Measurements from ENCODE around the gene GAPDH. TPM values are rescaled to one million over a fixed set of nuclear protein-coding genes. Genes with fewer than 3 reads are reported as not detected.

The GAPDH gene
- total and polyA plus RNA-seq, 10 of the 15 experiments (the other 5 are each of a cell fraction or from before 2014, with no cell fraction given), result 5,606 to 14,240 (median 9,400) TPM

DNA sequence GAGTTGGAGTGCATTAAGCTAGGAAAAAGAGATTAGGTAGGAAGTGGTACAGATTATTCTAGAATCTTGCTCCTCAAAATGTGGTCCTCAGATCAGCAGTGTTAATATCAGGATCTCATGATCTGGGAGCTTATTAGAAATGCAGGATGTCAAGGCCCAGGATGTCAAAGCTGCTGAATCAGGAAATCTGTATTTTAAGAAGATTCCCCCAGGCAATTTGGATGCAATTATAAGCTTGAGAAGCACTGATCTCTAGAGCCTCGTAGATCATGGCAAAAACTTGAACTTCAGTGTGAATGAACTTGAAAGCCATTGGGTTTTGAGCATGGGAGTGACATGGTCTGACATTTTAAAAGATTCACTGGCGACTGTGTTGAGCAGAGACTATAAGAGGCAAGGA lies 33.9 kb upstream of the GAPDH start:
- Histone ChIP-seq H3K4me1 (ENCODE audit: control insufficient read depth, insufficient read depth, low read length) (no peaks in the 10 kb centered on the region; the same call in 1 of the 2 replicates), H2AFZ (ENCODE audit: control insufficient read depth, low read depth, low read length) (no peak overlapping the region), H3K36me3 (ENCODE audit: control insufficient read depth in 2 of 2, insufficient read depth in 2 of 2, low read length in 1 of 2) (peaks cover 9 to 45% of the 10 kb centered on the region in 2 experiments), H3K9ac (ENCODE audit: control insufficient read depth, insufficient read depth, low read length) (no peak overlapping the region), H3K79me2 (ENCODE audit: control insufficient read depth, insufficient read depth, low read length) (peaks cover 33% of the 10 kb centered on the region), H3K27me3 (replicated peaks in 1 of 2; ENCODE audit: control insufficient read depth in 2 of 2, insufficient read depth in 2 of 2, low read length in 1 of 2) (no peaks in the 10 kb centered on the region), H3K9me3 (replicated peaks; ENCODE audit: control insufficient read depth, insufficient read depth, low read length) (no peaks in the 10 kb centered on the region), H3K27ac (ENCODE audit: control insufficient read depth, insufficient read depth) (no peak overlapping the region), H3K4me2 (ENCODE audit: control insufficient read depth, insufficient read depth) (no peak overlapping the region), H4K20me1 (ENCODE audit: control insufficient read depth, insufficient read depth) (no peaks in the 10 kb centered on the region), H3K4me3 (no peak overlapping the region)
- intact Hi-C loops (cut with micrococcal nuclease; ENCODE audit: unreplicated experiment) (no loop called here), in situ Hi-C loops (cut with MboI) (no loop called here)
- WGBS (ENCODE audit: insufficient coverage, insufficient replicate concordance, low lambda C conversion rate, missing lambda C conversion rate), result 95% methylated on average over 2 of the region's 2 CpGs
- ChIA-PET RAD21 (ENCODE audit: unreplicated experiment) (interaction anchor here (1.3 kb wide), 1 partner anchor 12 kb away, joined by 6 read pairs; no protein-coding TSS in a partner anchor), CTCF (interaction anchor here (0.9 to 3.3 kb wide), 4 partner anchors 20 to 76 kb away, joined by 3 to 9 read pairs (median 4); no protein-coding TSS in a partner anchor), SMC1A (ENCODE audit: uncharacterized antibody, unreplicated experiment) (interaction anchor here (0.8 to 1.2 kb wide), 2 partner anchors 35 to 39 kb away, joined by 3 to 4 read pairs; no protein-coding TSS in a partner anchor), POLR2A (interaction anchor here (1.4 to 1.5 kb wide), 2 partner anchors 30 to 32 kb away, joined by 3 to 4 read pairs; partner anchors contain the start of gene VAMP1)
- no peak for ATAC-seq
- FAIRE-seq, result no peak
- TSS peak; percentile 17 for BruUV-seq (replicated peaks)
- TF ChIP-seq, protein P1, sequence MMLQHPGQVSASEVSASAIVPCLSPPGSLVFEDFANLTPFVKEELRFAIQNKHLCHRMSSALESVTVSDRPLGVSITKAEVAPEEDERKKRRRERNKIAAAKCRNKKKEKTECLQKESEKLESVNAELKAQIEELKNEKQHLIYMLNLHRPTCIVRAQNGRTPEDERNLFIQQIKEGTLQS (IDR thresholded peaks at IDR 0.05; ENCODE audit: borderline replicate concordance, extremely low read depth, low read depth, low read length), result no peak
- TF ChIP-seq MEF2A (IDR thresholded peaks at IDR 0.05; ENCODE audit: insufficient read depth, low read depth, low read length) (no peak), STAT1 (conservative IDR thresholded peaks at IDR 0.05) (no peak), RB1 (IDR thresholded peaks at IDR 0.05; ENCODE audit: borderline replicate concordance) (no peak), ZNF207 (IDR thresholded peaks at IDR 0.05; ENCODE audit: borderline replicate concordance) (no peak), ETV6 (conservative IDR thresholded peaks at IDR 0.05 in 1 of 2, IDR thresholded peaks at IDR 0.05 in 1 of 2; ENCODE audit: borderline replicate concordance in 1 of 2, low read depth in 1 of 2) (no peak), NR2F1 (conservative IDR thresholded peaks at IDR 0.05) (no peak), EGR1 (IDR thresholded peaks at IDR 0.05; ENCODE audit: borderline replicate concordance in 1 of 2, low read depth in 2 of 2, low read length in 2 of 2) (no peak)
- TF ChIP-seq, protein P2, sequence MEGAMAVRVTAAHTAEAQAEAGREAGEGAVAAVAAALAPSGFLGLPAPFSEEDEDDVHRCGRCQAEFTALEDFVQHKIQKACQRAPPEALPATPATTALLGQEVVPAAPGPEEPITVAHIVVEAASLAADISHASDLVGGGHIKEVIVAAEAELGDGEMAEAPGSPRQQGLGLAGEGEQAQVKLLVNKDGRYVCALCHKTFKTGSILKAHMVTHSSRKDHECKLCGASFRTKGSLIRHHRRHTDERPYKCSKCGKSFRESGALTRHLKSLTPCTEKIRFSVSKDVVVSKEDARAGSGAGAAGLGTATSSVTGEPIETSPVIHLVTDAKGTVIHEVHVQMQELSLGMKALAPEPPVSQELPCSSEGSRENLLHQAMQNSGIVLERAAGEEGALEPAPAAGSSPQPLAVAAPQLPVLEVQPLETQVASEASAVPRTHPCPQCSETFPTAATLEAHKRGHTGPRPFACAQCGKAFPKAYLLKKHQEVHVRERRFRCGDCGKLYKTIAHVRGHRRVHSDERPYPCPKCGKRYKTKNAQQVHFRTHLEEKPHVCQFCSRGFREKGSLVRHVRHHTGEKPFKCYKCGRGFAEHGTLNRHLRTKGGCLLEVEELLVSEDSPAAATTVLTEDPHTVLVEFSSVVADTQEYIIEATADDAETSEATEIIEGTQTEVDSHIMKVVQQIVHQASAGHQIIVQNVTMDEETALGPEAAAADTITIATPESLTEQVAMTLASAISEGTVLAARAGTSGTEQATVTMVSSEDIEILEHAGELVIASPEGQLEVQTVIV (IDR thresholded peaks at IDR 0.05; ENCODE audit: borderline replicate concordance, partially characterized antibody), result no peak
- no peak for DNase-seq (ENCODE audit: low read depth, low spot score)
